Thoracic aorta (tissue), 2 donors: Measurements from ENCODE around the gene TMEM100. TPM values are rescaled to one million over a fixed set of nuclear protein-coding genes. Genes with fewer than 3 reads are reported as not detected.

Experiments used
- ATAC-seq: fragments of 150-250 bp; one replicate; pipeline ENCODE4 v1.8.0; 2017; ENCODE audit warnings: low read depth; ENCODE audit not compliant: insufficient number of reproducible peaks, low FRiP score
- DNase-seq: peaks from one replicate; pipeline ENCODE4 v3.0.0-alpha.2; 2020; ENCODE audit warnings: low spot score
- H3K27ac ChIP-seq, 2 donors: fragments of 200-600 bp; sonication (generic); 1 replicate in 1 of 2; 2 replicates in 1 of 2; pipeline ENCODE4 v1.5.1; 2016; ENCODE audit warnings: mild to moderate bottlenecking in 2 of 2, moderate library complexity in 2 of 2
- H3K27me3 ChIP-seq: fragments of 200-600 bp; sonication (generic); replicated peaks from 2 replicates; pipeline ENCODE4 v1.6.0; 2016; ENCODE audit warnings: mild to moderate bottlenecking; ENCODE audit not compliant: insufficient read depth
- H3K36me3 ChIP-seq: fragments of 200-600 bp; sonication (generic); one replicate; pipeline ENCODE4 v1.5.1; 2016
- H3K4me1 ChIP-seq, 2 donors: fragments of 200-600 bp; sonication (generic); 1 replicate in 1 of 2; 2 replicates in 1 of 2; pipeline versions ENCODE4 v1.5.1 to v1.6.0; 2016; ENCODE audit warnings: low read depth in 2 of 2, mild to moderate bottlenecking in 1 of 2; ENCODE audit not compliant: control insufficient read depth in 1 of 2
- H3K4me3 ChIP-seq: fragments of 200-600 bp; sonication (generic); 2 replicates; pipeline ENCODE4 v1.5.1; 2016; ENCODE audit warnings: mild to moderate bottlenecking
- H3K9me3 ChIP-seq: fragments of 200-600 bp; sonication (generic); 2 replicates; pipeline ENCODE4 v1.5.1; 2016
- total RNA-seq, 2 donors: library from RNA; depleted of rRNA; stranded (reverse); fragments of >200 nt; gene quantifications; one replicate each; pipeline versions ENCODE4 v1.1.0 to v1.2.3, GENCODE V29; 2016
- TF ChIP-seq, protein P1 (sequence below): fragments of 200-600 bp; sonication (generic); IDR thresholded peaks from one replicate; pipeline ENCODE4 v1.5.1; 2019; ENCODE audit warnings: antibody characterized with exemption

Gene TMEM100
- total RNA-seq, 2 donors from 2014 or later: 2.2 to 10.7 TPM

DNA sequence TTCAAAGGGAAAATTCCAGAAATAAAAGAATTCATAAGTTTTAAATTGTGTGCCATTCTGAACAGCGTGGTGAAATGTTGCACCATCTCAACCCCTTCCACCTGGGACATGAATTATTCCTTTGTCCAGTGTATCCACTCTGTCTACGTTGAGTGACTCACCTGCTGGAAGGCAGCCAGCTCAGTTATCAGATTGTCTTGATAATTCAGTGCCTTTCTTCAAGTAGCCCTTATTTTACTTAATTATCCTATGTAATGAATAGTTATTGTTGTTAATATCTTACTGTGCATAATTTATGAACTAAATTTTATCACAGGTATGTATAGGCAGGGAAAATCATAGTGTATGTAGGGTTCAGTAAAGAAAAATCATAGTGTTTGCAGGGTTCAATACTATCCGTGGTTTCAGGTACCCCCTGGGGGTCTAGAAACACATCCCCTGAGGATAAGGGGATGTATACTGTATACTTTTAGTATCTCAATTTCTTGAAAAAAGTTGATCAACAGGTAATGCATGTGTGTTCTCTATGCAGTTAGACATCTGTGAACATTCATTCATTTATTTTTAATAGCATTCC, 20.5 kb upstream of the TMEM100 start:
- Histone ChIP-seq H3K4me1 (no peaks in the 10 kb centered on the region), H3K27ac (no peak overlapping the region), H3K9me3 (no peaks in the 10 kb centered on the region), H3K36me3 (no peaks in the 10 kb centered on the region), H3K4me3 (no peak overlapping the region), H3K27me3 (no peaks in the 10 kb centered on the region)
- ATAC-seq (no peak), DNase-seq (no peak)
- TF ChIP-seq, protein P1, sequence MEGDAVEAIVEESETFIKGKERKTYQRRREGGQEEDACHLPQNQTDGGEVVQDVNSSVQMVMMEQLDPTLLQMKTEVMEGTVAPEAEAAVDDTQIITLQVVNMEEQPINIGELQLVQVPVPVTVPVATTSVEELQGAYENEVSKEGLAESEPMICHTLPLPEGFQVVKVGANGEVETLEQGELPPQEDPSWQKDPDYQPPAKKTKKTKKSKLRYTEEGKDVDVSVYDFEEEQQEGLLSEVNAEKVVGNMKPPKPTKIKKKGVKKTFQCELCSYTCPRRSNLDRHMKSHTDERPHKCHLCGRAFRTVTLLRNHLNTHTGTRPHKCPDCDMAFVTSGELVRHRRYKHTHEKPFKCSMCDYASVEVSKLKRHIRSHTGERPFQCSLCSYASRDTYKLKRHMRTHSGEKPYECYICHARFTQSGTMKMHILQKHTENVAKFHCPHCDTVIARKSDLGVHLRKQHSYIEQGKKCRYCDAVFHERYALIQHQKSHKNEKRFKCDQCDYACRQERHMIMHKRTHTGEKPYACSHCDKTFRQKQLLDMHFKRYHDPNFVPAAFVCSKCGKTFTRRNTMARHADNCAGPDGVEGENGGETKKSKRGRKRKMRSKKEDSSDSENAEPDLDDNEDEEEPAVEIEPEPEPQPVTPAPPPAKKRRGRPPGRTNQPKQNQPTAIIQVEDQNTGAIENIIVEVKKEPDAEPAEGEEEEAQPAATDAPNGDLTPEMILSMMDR: no peak

DNA sequence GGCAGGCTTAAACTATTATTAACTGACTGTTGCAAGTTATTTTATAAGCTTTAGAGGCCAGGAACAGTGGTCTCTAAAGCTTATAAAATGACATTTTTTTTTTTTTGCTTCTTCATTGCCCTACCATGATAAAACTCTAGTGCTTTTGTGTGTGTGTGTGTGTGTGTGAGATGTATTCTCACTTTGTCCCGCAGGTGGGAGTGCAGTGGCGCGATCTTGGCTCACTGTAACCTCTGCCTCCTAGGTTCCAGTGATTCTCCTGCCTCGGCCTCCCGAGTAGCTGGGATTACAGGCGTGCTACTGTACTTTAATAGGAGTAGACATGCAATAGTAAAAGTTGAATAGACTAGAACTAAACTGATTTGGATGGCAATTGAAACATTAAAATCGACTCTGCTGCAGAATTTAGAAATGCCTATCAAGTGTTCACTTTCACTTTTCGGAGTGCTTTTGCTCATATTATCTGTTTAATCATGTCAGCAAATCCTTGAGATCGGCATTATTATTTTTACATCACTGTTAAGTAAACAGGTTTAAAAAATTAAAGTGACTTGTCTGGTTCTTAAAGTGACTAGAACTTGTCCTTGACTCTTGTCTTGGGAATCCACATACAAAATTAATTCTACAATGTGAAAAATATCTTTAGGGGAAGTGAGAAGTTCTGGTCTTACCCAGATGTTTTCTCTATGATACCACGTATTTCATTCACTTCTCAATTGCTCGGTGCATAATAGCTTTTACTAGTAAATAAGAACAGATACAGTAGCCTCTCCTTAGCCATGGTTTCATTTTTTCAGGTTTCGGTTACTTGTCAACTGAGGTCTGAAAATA, 19.8 kb upstream of the TMEM100 start:
- Histone ChIP-seq H3K4me3 (no peak overlapping the region), H3K27ac (no peak overlapping the region), H3K4me1 (no peaks in the 10 kb centered on the region), H3K9me3 (no peaks in the 10 kb centered on the region), H3K36me3 (no peaks in the 10 kb centered on the region), H3K27me3 (no peaks in the 10 kb centered on the region)
- TF ChIP-seq, protein P1: no peak
- DNase-seq (no peak), ATAC-seq (no peak)

DNA sequence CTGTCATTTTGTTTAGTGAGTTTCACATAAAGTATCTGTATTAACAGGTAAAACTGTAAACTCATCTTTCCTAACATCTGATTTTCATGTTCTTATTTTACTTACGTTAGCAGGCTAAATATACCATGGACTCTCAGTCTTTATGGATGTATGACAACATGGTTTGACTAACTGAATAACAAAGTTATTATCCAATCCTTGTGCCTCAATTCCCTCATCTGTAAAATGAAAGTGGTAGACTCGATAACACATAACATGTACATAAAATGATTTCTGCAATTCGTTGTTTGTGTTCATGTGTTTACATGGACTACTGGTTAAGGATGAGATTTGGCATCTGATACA, 18.7 kb upstream of the TMEM100 start:
- H3K4me3 ChIP-seq: no peak overlapping the region
- TF ChIP-seq, protein P1: no peak
- H3K27me3 ChIP-seq: no peaks in the 10 kb centered on the region
- no peaks in the 10 kb centered on the region for H3K36me3 ChIP-seq
- no peak overlapping the region for H3K27ac ChIP-seq
- no peaks in the 10 kb centered on the region for H3K4me1 ChIP-seq
- no peaks in the 10 kb centered on the region for H3K9me3 ChIP-seq
- no peak for ATAC-seq
- DNase-seq: no peak

DNA sequence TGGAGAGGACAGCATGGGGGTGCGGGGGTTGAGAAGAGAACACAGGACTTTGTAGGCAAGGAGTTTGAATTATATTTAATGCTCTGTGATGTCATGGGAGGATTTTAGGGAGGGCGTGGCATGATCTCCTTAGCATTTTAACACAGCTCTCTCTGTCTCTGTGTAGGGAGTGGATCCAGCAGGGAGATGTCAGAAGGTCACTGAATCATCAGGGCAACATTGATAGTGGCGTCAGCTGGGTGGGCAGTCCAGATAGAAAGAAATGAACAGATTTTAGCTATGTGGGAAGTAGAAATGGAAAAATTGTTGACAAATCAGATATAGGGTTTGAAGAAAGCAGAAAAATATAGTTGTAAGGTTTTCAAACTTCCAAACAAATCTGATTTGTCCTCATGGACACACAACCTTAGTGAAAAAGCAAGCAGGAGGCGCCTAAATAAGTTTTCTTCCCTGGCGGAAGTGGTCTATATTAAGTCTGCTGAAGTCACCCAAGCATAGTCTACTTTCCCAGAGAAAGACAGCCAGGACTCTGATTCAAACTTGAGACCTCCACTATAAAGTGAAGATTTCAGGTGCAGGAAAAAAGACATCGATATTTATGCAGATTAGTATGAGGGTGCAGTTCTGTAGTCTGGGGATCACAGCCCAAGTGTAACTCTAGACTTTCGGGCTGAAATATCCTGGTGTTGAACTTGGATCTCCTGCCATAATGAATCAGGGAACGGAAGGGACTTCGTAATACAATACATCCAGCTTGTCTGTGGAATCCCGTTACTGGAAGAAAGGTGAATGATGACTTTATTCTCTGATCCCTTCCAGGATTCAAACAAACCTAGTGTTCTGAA, 18.1 kb upstream of the TMEM100 start:
- no peak for ATAC-seq
- H3K36me3 ChIP-seq: no peaks in the 10 kb centered on the region
- H3K27ac ChIP-seq: no peak overlapping the region
- H3K27me3 ChIP-seq: no peaks in the 10 kb centered on the region
- H3K4me1 ChIP-seq: no peaks in the 10 kb centered on the region
- TF ChIP-seq, protein P1: no peak
- H3K9me3 ChIP-seq: no peaks in the 10 kb centered on the region
- no peak overlapping the region for H3K4me3 ChIP-seq
- DNase-seq: no peak

GRCh38 chr17:55737976-55738501, 15.4 kb upstream of the TMEM100 start:
- H3K27me3 ChIP-seq: no peaks in the 10 kb centered on the region
- H3K9me3 ChIP-seq: no peaks in the 10 kb centered on the region
- no peak overlapping the region for H3K4me3 ChIP-seq
- no peak for ATAC-seq
- H3K27ac ChIP-seq: no peak overlapping the region
- H3K36me3 ChIP-seq: no peaks in the 10 kb centered on the region
- TF ChIP-seq, protein P1: no peak
- DNase-seq: no peak
- peaks cover 0 to 2% of the 10 kb centered on the region in 2 donors for H3K4me1 ChIP-seq
